ENCODE results near the gene GALT. TPM values are rescaled to one million over a fixed set of nuclear protein-coding genes. Genes with fewer than 3 reads are reported as not detected.

GALT gene
- total and polyA plus RNA-seq, 2 experiments from 2014 or later, result 31.5 to 35.1 TPM

GRCh38 chr9:34633166-34633565 lies 13.3 kb upstream of the GALT start:
- Mint-ChIP-seq H3K4me3 (no peak overlapping the region), H3K9me3 (peaks cover 4% of the 10 kb centered on the region; the same call in 1 of the 3 replicates), H3K4me1 (peaks cover 34% of the 10 kb centered on the region), H3K36me3 (ENCODE audit: low read depth) (peaks cover 29% of the 10 kb centered on the region), H3K27ac (no peak overlapping the region), H3K27me3 (ENCODE audit: insufficient read depth, low read depth, poor library complexity) (peaks cover 46% of the 10 kb centered on the region)
- no peaks in the 10 kb centered on the region for H3K36me3 ChIP-seq (ENCODE audit: insufficient read depth)
- H3K27ac ChIP-seq (ENCODE audit: low read depth), result no peak overlapping the region
- H3K4me2 ChIP-seq, result no peak overlapping the region
- H3K4me1 ChIP-seq (ENCODE audit: insufficient read depth), result peaks cover 6% of the 10 kb centered on the region
- H3K27me3 ChIP-seq (ENCODE audit: insufficient read depth), result peaks cover 55% of the 10 kb centered on the region
- H3K4me3 ChIP-seq, result no peak overlapping the region
- peaks cover 12% of the 10 kb centered on the region; the same call in 1 of the 2 replicates for H3K79me2 ChIP-seq (replicated peaks; ENCODE audit: insufficient read depth)
- no peak for DNase-seq (ENCODE audit: low spot score)
- ATAC-seq, result no peak
- peaks cover 5% of the 10 kb centered on the region; the same call in 1 of the 2 replicates for H3F3A ChIP-seq (replicated peaks; ENCODE audit: low read depth)
- no peaks in the 10 kb centered on the region for H3K9me2 ChIP-seq (ENCODE audit: insufficient read depth)
- H4K20me1 ChIP-seq (replicated peaks; ENCODE audit: insufficient read depth), result peaks cover 3% of the 10 kb centered on the region
- no peak for TF ChIP-seq CTCF (conservative IDR thresholded peaks at IDR 0.05; ENCODE audit: low read depth in 2 of 2)
- no peak for TF ChIP-seq JUNB (IDR thresholded peaks at IDR 0.05; ENCODE audit: unreplicated experiment)
- no peak for TF ChIP-seq POLR2AphosphoS5 (IDR thresholded peaks at IDR 0.05; ENCODE audit: low read depth)
- no peak for TF ChIP-seq EZH2phosphoT487 (IDR thresholded peaks at IDR 0.05; ENCODE audit: unreplicated experiment)
- TF ChIP-seq STAT1 (IDR thresholded peaks at IDR 0.05; ENCODE audit: unreplicated experiment), result no peak
- no peak for TF ChIP-seq REST (IDR thresholded peaks at IDR 0.05; ENCODE audit: unreplicated experiment)
- no peak for TF ChIP-seq NANOG (IDR thresholded peaks at IDR 0.05; ENCODE audit: borderline replicate concordance)
- no peak for TF ChIP-seq CREB1 (CRISPR knock-in tag; IDR thresholded peaks at IDR 0.05; ENCODE audit: low read depth)
- TF ChIP-seq ZNF462 (CRISPR knock-in tag; IDR thresholded peaks at IDR 0.05), result no peak
- TF ChIP-seq ZNF114 (CRISPR knock-in tag; IDR thresholded peaks at IDR 0.05), result no peak
- no peak for TF ChIP-seq EZH2 (IDR thresholded peaks at IDR 0.05; ENCODE audit: low read depth, unreplicated experiment)
- no peak for TF ChIP-seq ETS1 (IDR thresholded peaks at IDR 0.05)
- H2AFZ ChIP-seq, result no peak overlapping the region
